ENCODE data around the gene KRTAP5-5.
"Not testable (repeated sequence)": the region's sequence is repeated elsewhere in the genome, so short reads cannot be mapped to it uniquely, and the experiment has no call there.

- not testable (repeated sequence) for TF ChIP-seq EZH2 (IDR thresholded peaks at IDR 0.05; ENCODE audit: borderline replicate concordance, low read depth, low read length, severe bottlenecking); CTCF (IDR thresholded peaks at IDR 0.05; ENCODE audit: borderline replicate concordance, extremely low read depth, low read length, poor library complexity, severe bottlenecking)
Observed at GRCh38 chr11:1596576-1597121, 32.9 kb upstream of the KRTAP5-5 start.
